NCI-H128 (cell line): ENCODE results near the gene CYP4A22.
"Not testable (repeated sequence)": the region's sequence is repeated elsewhere in the genome, so short reads cannot be mapped to it uniquely, and the experiment has no call there.

Experiments
- DNase-seq: peaks from one replicate; lab custom pipeline; 2025; ENCODE audit not compliant: unreplicated experiment; lab: John Stamatoyannopoulos, UW

CYP4A22 gene

GRCh38 chr1:47184822-47185677 lies 47.8 kb downstream of the CYP4A22 start:
- no peak for DNase-seq

GRCh38 chr1:47186267-47187185 lies 49.3 kb downstream of the CYP4A22 start:
- no peak for DNase-seq

GRCh38 chr1:47187231-47187925 lies 50.1 kb downstream of the CYP4A22 start:
- no peak for DNase-seq

GRCh38 chr1:47187926-47188250 lies 50.6 kb downstream of the CYP4A22 start:
- no peak for DNase-seq

GRCh38 chr1:47188791-47189785 lies 51.8 kb downstream of the CYP4A22 start:
- DNase-seq, result no peak

GRCh38 chr1:47189844-47190508 lies 52.7 kb downstream of the CYP4A22 start, which contains the start of gene PDZK1IP1:
Gene PDZK1IP1 (minus strand): TSS chr1:47190036. CDS start chr1:47189932, 104 bp downstream.
- no peak for DNase-seq

- DNase-seq, result no peak
Measured at GRCh38 chr1:47190509-47190855, 53.2 kb downstream of the CYP4A22 start.

GRCh38 chr1:47190857-47191256 lies 53.6 kb downstream of the CYP4A22 start:
- DNase-seq, result no peak

- DNase-seq, result no peak
Measured at GRCh38 chr1:47191940-47192457, 54.8 kb downstream of the CYP4A22 start.

- peak; percentile 75 for DNase-seq
Measured at GRCh38 chr1:47192458-47193384, 55.5 kb downstream of the CYP4A22 start.

GRCh38 chr1:47193496-47193895 lies 56.3 kb downstream of the CYP4A22 start:
- not testable (repeated sequence) for DNase-seq

- DNase-seq, result no peak
Measured at GRCh38 chr1:47194311-47194710, 57.1 kb downstream of the CYP4A22 start.

GRCh38 chr1:47195981-47196380 lies 58.7 kb downstream of the CYP4A22 start:
- not testable (repeated sequence) for DNase-seq

- no peak for DNase-seq
Measured at GRCh38 chr1:47196622-47197021, 59.4 kb downstream of the CYP4A22 start.

GRCh38 chr1:47198214-47198613 lies 61.0 kb downstream of the CYP4A22 start:
- no peak for DNase-seq
